Limb (tissue), 2 donors: ENCODE data around the gene DUSP19.
A peak's percentile ranks its signal among the peaks of the same experiment; 100 is the strongest.

Experiments
- DNase-seq, 2 donors: peaks; one replicate each; pipeline ENCODE4 v3.0.0-alpha.2; 2016; ENCODE audit errors: extremely low spot score in 2 of 2

DUSP19 gene

GRCh38 chr2:183124957-183125255, 46.4 kb downstream of the DUSP19 start:
- no peak for DNase-seq

- no peak for DNase-seq
These were observed 47.3 kb downstream of the DUSP19 start for GRCh38 chr2:183125659-183126341.

- no peak for DNase-seq
These were observed 48.1 kb downstream of the DUSP19 start for GRCh38 chr2:183126635-183127034.

- no peak for DNase-seq
These were observed 55.5 kb downstream of the DUSP19 start for GRCh38 chr2:183134016-183134415.

GRCh38 chr2:183148955-183149354, 70.4 kb downstream of the DUSP19 start:
- no peak for DNase-seq

GRCh38 chr2:183149489-183149888, 70.9 kb downstream of the DUSP19 start:
- peak in 1 of 2 donors; percentile 4 for DNase-seq
